Iris pigment epithelial cell (primary cell): Measurements from ENCODE around the gene INO80.

Source experiments
- DNase-seq: peaks from one replicate; pipeline ENCODE4 v3.0.0-alpha.2; 2011; ENCODE audit warnings: low read depth

The INO80 gene

GRCh38 chr15:41047474-41047873, 68.6 kb downstream of the INO80 start:
- DNase-seq, result no peak

GRCh38 chr15:41043276-41043951, 72.7 kb downstream of the INO80 start:
- peak; percentile 83 for DNase-seq

- no peak for DNase-seq
These were observed 73.2 kb downstream of the INO80 start for GRCh38 chr15:41042851-41043250.

- DNase-seq, result no peak
These were observed 77.0 kb downstream of the INO80 start for GRCh38 chr15:41039121-41039520.

- no peak for DNase-seq
These were observed 84.1 kb downstream of the INO80 start for GRCh38 chr15:41032079-41032328.

- no peak for DNase-seq
These were observed 84.6 kb downstream of the INO80 start for GRCh38 chr15:41031232-41032078.

GRCh38 chr15:41028853-41029252, 87.2 kb downstream of the INO80 start:
- no peak for DNase-seq

GRCh38 chr15:41025393-41025792, 90.7 kb downstream of the INO80 start:
- DNase-seq, result no peak

- DNase-seq, result no peak
These were observed 91.2 kb downstream of the INO80 start for GRCh38 chr15:41024885-41025284.

GRCh38 chr15:41024131-41024530, 91.9 kb downstream of the INO80 start:
- peak; percentile 93 for DNase-seq

GRCh38 chr15:41022487-41023090, 93.5 kb downstream of the INO80 start:
- peak; percentile 68 for DNase-seq

- DNase-seq, result no peak
These were observed 95.3 kb downstream of the INO80 start for GRCh38 chr15:41020829-41021228.

- DNase-seq, result no peak
These were observed 95.8 kb downstream of the INO80 start for GRCh38 chr15:41020311-41020710.

- no peak for DNase-seq
These were observed 96.9 kb downstream of the INO80 start for GRCh38 chr15:41019174-41019573.

GRCh38 chr15:41018534-41018933, 97.5 kb downstream of the INO80 start:
- DNase-seq, result no peak

- peak; percentile 31 for DNase-seq
These were observed 98.9 kb downstream of the INO80 start for GRCh38 chr15:41017066-41017735.

GRCh38 chr15:41013691-41014414, 102.2 kb downstream of the INO80 start:
- DNase-seq, result peak; percentile 79

- DNase-seq, result peak; percentile 46
These were observed 104.8 kb downstream of the INO80 start for GRCh38 chr15:41011055-41011815.

GRCh38 chr15:41010345-41010744, 105.7 kb downstream of the INO80 start:
- DNase-seq, result no peak

GRCh38 chr15:41006479-41006878, 109.6 kb downstream of the INO80 start:
- no peak for DNase-seq

- DNase-seq, result no peak
These were observed 111.6 kb downstream of the INO80 start for GRCh38 chr15:41004490-41004889.
